H1 (cell line): ENCODE data around the gene ZC3H11A. TPM values are rescaled to one million over a fixed set of nuclear protein-coding genes. Genes with fewer than 3 reads are reported as not detected.

ENCODE experiments used
- CBX8 ChIP-seq: fragments of 300-800, 300-1000 bp; sonication (generic); IDR thresholded peaks from 2 replicates; pipeline ENCODE4 v1.7.1; 2016; ENCODE audit warnings: low read depth, low read length, borderline replicate concordance
- SP4 ChIP-seq: IDR thresholded peaks from 2 replicates; pipeline ENCODE4 v1.6.1; 2012; ENCODE audit warnings: low read length, inconsistent platforms
- TCF12 ChIP-seq: IDR thresholded peaks from 2 replicates; pipeline ENCODE4 v1.6.1; 2011; ENCODE audit warnings: low read depth, mild to moderate bottlenecking, low read length
- polyA plus RNA-seq, 7 experiments: library from polyadenylated mRNA; depleted of rRNA in 3 of 7; stranded (reverse) in 5 of 7; unstranded in 2 of 7; fragments of >200 nt in 5 of 7; fragments of 200-250 nt in 2 of 7; gene quantifications; 1 replicate in 5 of 7; 2 replicates in 1 of 7; 4 replicates in 1 of 7; pipeline versions ENCODE4 v1.2.1 to v1.2.3, GENCODE V29; 2011 to 2013; ENCODE audit warnings: missing spikeins in 2 of 7, mixed read lengths in 2 of 7
- total RNA-seq: library from RNA; stranded (reverse); fragmentation: NEBNext Ultra II Directional; extraction: Animal tissue kit (Norgen Biotek cat#: 25700); gene quantifications from 2 replicates; pipeline ENCODE4 v1.2.1, GENCODE V29; 2021

ZC3H11A gene
- total and polyA plus RNA-seq, 2 of the 8 experiments (the other 6 are each of a cell fraction or from before 2014, with no cell fraction given) = 37.2 to 105 TPM

GRCh38 chr1:203818399-203818798, 23.0 kb downstream of the ZC3H11A start (continued):
- TF ChIP-seq SP4 (no peak), CBX8 (no peak), TCF12 (no peak)
